Endothelial cell of umbilical vein (primary cell): Measurements from ENCODE around the gene DHFR. TPM values are rescaled to one million over a fixed set of nuclear protein-coding genes. Genes with fewer than 3 reads are reported as not detected.

ENCODE experiments used
- BruUV-seq: library from RNA; stranded (reverse); fragments of 400-500 nt; replicated peaks from 2 replicates; lab custom pipeline; 2021; lab: Mats Ljungman, UMichigan
- CTCF ChIA-PET: fragments of 300-600, 350-600 bp; sonication (Branson Sonifier 250); formaldehyde crosslinking; loops from one replicate; lab custom pipeline; 2021; ENCODE audit warnings: antibody characterized with exemption, inconsistent platforms; lab: Charles Lee
- POLR2A ChIA-PET: fragments of 300-600, 350-600 bp; sonication (Branson Sonifier 250); formaldehyde crosslinking; loops from one replicate; lab custom pipeline; 2021; ENCODE audit warnings: antibody characterized with exemption, inconsistent platforms; lab: Charles Lee
- DNase-seq: peaks from one replicate; pipeline ENCODE4 v3.0.0-alpha.2; 2011; ENCODE audit warnings: low read depth, low spot score
- FAIRE-seq: peaks from 2 replicates; lab custom pipeline; 2011; peaks lifted over from hg19 to GRCh38; lab: Jason Lieb, UNC
- H2AFZ ChIP-seq: 2 replicates; pipeline ENCODE4 v1.6.0; 2012; ENCODE audit warnings: low read depth, low read length, control low read depth, inconsistent platforms
- H3K27ac ChIP-seq: 2 replicates; pipeline ENCODE4 v1.5.1; 2011; ENCODE audit warnings: low read depth, mild to moderate bottlenecking, control low read depth, low read length, moderate library complexity; ENCODE audit not compliant: insufficient read depth
- H3K27me3 ChIP-seq, 2 experiments: 2 replicates each; pipeline versions ENCODE4 v1.6.0 to v1.6.1; 2011; ENCODE audit warnings: low read length in 2 of 2, mixed read lengths in 1 of 2; ENCODE audit not compliant: control insufficient read depth in 2 of 2, insufficient read depth in 2 of 2
- H3K36me3 ChIP-seq, 2 experiments: 2 replicates in 1 of 2; 3 replicates in 1 of 2; pipeline ENCODE4 v1.5.1; 2011; ENCODE audit warnings: low read length in 2 of 2, mild to moderate bottlenecking in 1 of 2, moderate library complexity in 1 of 2; ENCODE audit not compliant: control insufficient read depth in 2 of 2, insufficient read depth in 2 of 2; ENCODE audit errors: extremely low read depth in 1 of 2
- H3K4me1 ChIP-seq: 3 replicates; pipeline ENCODE4 v1.5.1; 2011; ENCODE audit warnings: mild to moderate bottlenecking, low read length; ENCODE audit not compliant: control insufficient read depth, insufficient read depth; ENCODE audit errors: extremely low read depth
- H3K4me2 ChIP-seq: 2 replicates; pipeline ENCODE4 v1.6.1; 2011; ENCODE audit warnings: low read length, control low read depth, mixed read lengths; ENCODE audit not compliant: insufficient read depth
- H3K4me3 ChIP-seq, 3 experiments: fragments of 200-600 bp in 1 of 3; sonication (generic), shearing (Covaris generic) in 1 of 3; replicated peaks in 1 of 3; 2 replicates each; pipeline ENCODE4 v1.5.1; 2011 to 2016; ENCODE audit warnings: control low read depth in 3 of 3, low read length in 3 of 3, mild to moderate bottlenecking in 2 of 3, inconsistent platforms in 1 of 3, low read depth in 1 of 3, moderate library complexity in 1 of 3; ENCODE audit not compliant: insufficient read depth in 1 of 3
- H3K79me2 ChIP-seq: 2 replicates; pipeline ENCODE4 v1.6.0; 2012; ENCODE audit warnings: low read length, inconsistent platforms; ENCODE audit not compliant: control insufficient read depth, insufficient read depth
- H3K9ac ChIP-seq: replicated peaks from 2 replicates; pipeline ENCODE3; 2011; ENCODE audit warnings: low read length, control low read depth; ENCODE audit not compliant: insufficient read depth; ENCODE audit errors: extremely low read depth
- H3K9me1 ChIP-seq: replicated peaks from 3 replicates; pipeline ENCODE4 v1.6.0; 2011; ENCODE audit warnings: mild to moderate bottlenecking, low read length; ENCODE audit not compliant: control insufficient read depth, insufficient read depth; ENCODE audit errors: extremely low read depth
- H3K9me3 ChIP-seq: replicated peaks from 2 replicates; pipeline ENCODE4 v1.5.1; 2012; ENCODE audit warnings: low read length, inconsistent platforms; ENCODE audit not compliant: control insufficient read depth, insufficient read depth
- H4K20me1 ChIP-seq: replicated peaks from 2 replicates; pipeline ENCODE3; 2011; ENCODE audit warnings: mild to moderate bottlenecking, low read length; ENCODE audit not compliant: control insufficient read depth, insufficient read depth; ENCODE audit errors: extremely low read depth
- EZH2 ChIP-seq: IDR thresholded peaks from 2 replicates; pipeline ENCODE4 v1.6.1; 2012; ENCODE audit warnings: borderline replicate concordance, low read depth, mild to moderate bottlenecking, moderate library complexity, low read length, inconsistent platforms; ENCODE audit not compliant: severe bottlenecking
- FOS ChIP-seq: IDR thresholded peaks from 2 replicates; pipeline ENCODE4 v1.6.1; 2011; ENCODE audit warnings: mild to moderate bottlenecking, low read length, moderate library complexity, borderline replicate concordance; ENCODE audit not compliant: insufficient read depth
- GATA2 ChIP-seq: IDR thresholded peaks from 2 replicates; pipeline ENCODE4 v1.7.0; 2011; ENCODE audit warnings: low read depth, mild to moderate bottlenecking, moderate library complexity, mixed read lengths, low read length; ENCODE audit not compliant: insufficient read length, insufficient read depth
- JUN ChIP-seq: IDR thresholded peaks from 2 replicates; pipeline ENCODE4 v1.6.1; 2011; ENCODE audit warnings: borderline replicate concordance, low read depth; ENCODE audit not compliant: insufficient read length, insufficient read depth
- MYC ChIP-seq: IDR thresholded peaks from one replicate; pipeline ENCODE4 v1.6.1; 2011; ENCODE audit warnings: mild to moderate bottlenecking, low read depth, low read length
- POLR2A ChIP-seq: IDR thresholded peaks from 2 replicates; pipeline ENCODE4 v1.6.1; 2012; ENCODE audit warnings: low read depth, mild to moderate bottlenecking, control low read depth, low read length
- POLR2AphosphoS5 ChIP-seq: IDR thresholded peaks from 2 replicates; pipeline ENCODE4 v1.6.1; 2012; ENCODE audit warnings: low read depth, mild to moderate bottlenecking, control low read depth, low read length, moderate library complexity; ENCODE audit not compliant: insufficient read depth
- dilution Hi-C: fragments of 300-500 bp; cut with MboI; formaldehyde crosslinking; loops from one replicate; pipeline ENCODE4 v1.15.0; 2019; ENCODE audit warnings: low sequenced_read_pairs; ENCODE audit not compliant: extremely low pct_ligation_motif_present
- intact Hi-C: fragments of 100-400 bp; cut with micrococcal nuclease; formaldehyde crosslinking; loops from one replicate; pipeline ENCODE4 v1.10.0; 2022
- polyA plus RNA-seq, 4 experiments: library from polyadenylated mRNA; depleted of rRNA in 3 of 4; stranded (reverse) in 3 of 4; unstranded in 1 of 4; fragments of >200 nt; gene quantifications; 2 replicates each; pipeline versions ENCODE4 v1.2.1 to v1.2.3, GENCODE V29; 2011 to 2012; ENCODE audit warnings: missing spikeins in 1 of 4
- total RNA-seq: library from RNA; stranded (reverse); gene quantifications from 2 replicates; pipeline ENCODE4 v1.2.3, GENCODE V29; 2021
- TF ChIP-seq, protein P1 (sequence below), 2 donors: IDR thresholded peaks; 1 replicate in 1 of 2; 2 replicates in 1 of 2; pipeline ENCODE4 v1.5.1; 2011; ENCODE audit warnings: low read length in 2 of 2, mild to moderate bottlenecking in 2 of 2, moderate library complexity in 2 of 2, control low read depth in 1 of 2, inconsistent platforms in 1 of 2, low read depth in 1 of 2; ENCODE audit not compliant: insufficient read depth in 1 of 2; ENCODE audit errors: extremely low read depth in 1 of 2
- TF ChIP-seq, protein P2 (sequence below): IDR thresholded peaks from 2 replicates; pipeline ENCODE4 v1.6.1; 2011; ENCODE audit not compliant: insufficient read depth, insufficient read length

The DHFR gene
- total and polyA plus RNA-seq, 2 donors (not counting 3 experiments of a cell fraction or from before 2014, with no cell fraction given) = 17.6 to 35.8 TPM

DNA sequence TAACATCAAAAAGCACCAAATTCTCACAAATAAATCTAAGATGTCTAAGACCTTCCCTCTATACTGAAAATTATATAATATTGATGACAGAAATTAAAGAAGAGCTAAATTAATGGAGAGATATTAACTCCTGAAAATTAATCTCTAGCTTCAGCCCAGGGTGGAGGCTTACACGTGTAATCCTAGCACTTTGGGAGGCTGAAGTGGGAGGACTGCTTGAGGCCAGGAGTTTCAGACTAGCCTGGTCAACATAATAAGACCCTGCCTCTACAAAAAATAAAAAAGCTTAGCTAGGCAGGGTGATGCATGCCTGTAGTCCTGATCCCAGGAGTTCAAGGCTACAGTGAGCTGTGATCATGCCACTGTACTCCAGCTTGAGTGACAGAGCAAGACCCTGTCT lies 45.1 kb downstream of the DHFR start:
- no TSS peak for BruUV-seq
- Histone ChIP-seq H3K9me1 (no peaks in the 10 kb centered on the region), H3K36me3 (no peaks in the 10 kb centered on the region), H3K9ac (no peak overlapping the region), H3K4me3 (no peak overlapping the region), H3K27me3 (no peaks in the 10 kb centered on the region), H4K20me1 (no peaks in the 10 kb centered on the region), H3K79me2 (no peaks in the 10 kb centered on the region), H3K4me1 (no peaks in the 10 kb centered on the region), H3K27ac (no peak overlapping the region), H3K9me3 (no peaks in the 10 kb centered on the region), H3K4me2 (no peak overlapping the region), H2AFZ (no peak overlapping the region)
- ChIA-PET POLR2A (no interaction called here), CTCF (no interaction called here)
- DNase-seq (no peak), FAIRE-seq (no peak)
- dilution Hi-C loops (no loop called here), intact Hi-C loops (no loop called here)
- TF ChIP-seq POLR2A (no peak), FOS (no peak), EZH2 (no peak), JUN (no peak), GATA2 (no peak), MYC (no peak), POLR2AphosphoS5 (no peak)
- TF ChIP-seq, protein P1, sequence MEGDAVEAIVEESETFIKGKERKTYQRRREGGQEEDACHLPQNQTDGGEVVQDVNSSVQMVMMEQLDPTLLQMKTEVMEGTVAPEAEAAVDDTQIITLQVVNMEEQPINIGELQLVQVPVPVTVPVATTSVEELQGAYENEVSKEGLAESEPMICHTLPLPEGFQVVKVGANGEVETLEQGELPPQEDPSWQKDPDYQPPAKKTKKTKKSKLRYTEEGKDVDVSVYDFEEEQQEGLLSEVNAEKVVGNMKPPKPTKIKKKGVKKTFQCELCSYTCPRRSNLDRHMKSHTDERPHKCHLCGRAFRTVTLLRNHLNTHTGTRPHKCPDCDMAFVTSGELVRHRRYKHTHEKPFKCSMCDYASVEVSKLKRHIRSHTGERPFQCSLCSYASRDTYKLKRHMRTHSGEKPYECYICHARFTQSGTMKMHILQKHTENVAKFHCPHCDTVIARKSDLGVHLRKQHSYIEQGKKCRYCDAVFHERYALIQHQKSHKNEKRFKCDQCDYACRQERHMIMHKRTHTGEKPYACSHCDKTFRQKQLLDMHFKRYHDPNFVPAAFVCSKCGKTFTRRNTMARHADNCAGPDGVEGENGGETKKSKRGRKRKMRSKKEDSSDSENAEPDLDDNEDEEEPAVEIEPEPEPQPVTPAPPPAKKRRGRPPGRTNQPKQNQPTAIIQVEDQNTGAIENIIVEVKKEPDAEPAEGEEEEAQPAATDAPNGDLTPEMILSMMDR (IDR thresholded peaks at IDR 0.05; ENCODE audit: extremely low read depth in 1 of 2, insufficient read depth in 1 of 2, low read depth in 1 of 2, low read length in 2 of 2) = no peak
- TF ChIP-seq, protein P2, sequence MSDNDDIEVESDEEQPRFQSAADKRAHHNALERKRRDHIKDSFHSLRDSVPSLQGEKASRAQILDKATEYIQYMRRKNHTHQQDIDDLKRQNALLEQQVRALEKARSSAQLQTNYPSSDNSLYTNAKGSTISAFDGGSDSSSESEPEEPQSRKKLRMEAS = no peak
